ENCODE results near the gene AKT3.

- TF ChIP-seq CTCF (conservative IDR thresholded peaks at IDR 0.05; ENCODE audit: low read length): no peak
- TF ChIP-seq EZH2phosphoT487 (IDR thresholded peaks at IDR 0.05; ENCODE audit: borderline replicate concordance): no peak
Observed at GRCh38 chr1:243490748-243491686, 359.0 kb downstream of the AKT3 start.
